Activated naive CD4-positive, alpha-beta T cell treated with anti-CD3 and anti-CD28 coated beads, Interleukin-2, amount 10 ng/mL, durations not matched to agents 7 days and 5 days (primary cell): ENCODE results near the gene FAM162B.

Experiments
- CTCF ChIA-PET: fragments of 350-600 bp; sonication (Branson Sonifier 250); formaldehyde crosslinking; loops from one replicate; lab custom pipeline; 2021; ENCODE audit warnings: antibody characterized with exemption; lab: Charles Lee
- DNase-seq: peaks from one replicate; pipeline ENCODE4 v3.0.0-alpha.2; 2020
- H3K27ac Mint-ChIP-seq: one replicate; pipeline ENCODE4 v1.8.0; 2021; ENCODE audit warnings: mild to moderate bottlenecking, moderate library complexity, mixed read lengths
- H3K27me3 Mint-ChIP-seq: one replicate; pipeline ENCODE4 v1.8.0; 2021; ENCODE audit warnings: mild to moderate bottlenecking, mixed read lengths
- H3K36me3 Mint-ChIP-seq: one replicate; pipeline ENCODE4 v1.8.0; 2021; ENCODE audit warnings: mixed read lengths
- H3K4me1 Mint-ChIP-seq: one replicate; pipeline ENCODE4 v1.8.0; 2021; ENCODE audit warnings: mixed read lengths
- H3K4me3 Mint-ChIP-seq: one replicate; pipeline ENCODE4 v1.8.0; 2021; ENCODE audit warnings: mild to moderate bottlenecking, moderate library complexity, mixed read lengths
- H3K9me3 Mint-ChIP-seq: one replicate; pipeline ENCODE4 v1.8.0; 2021; ENCODE audit warnings: mixed read lengths

FAM162B gene

GRCh38 chr6:116764961-116765841 lies at the start of gene FAM162B:
TSS of gene FAM162B (minus strand) at chr6:116765719. CDS start at chr6:116765576, 143 bp downstream.
- Mint-ChIP-seq H3K27me3 (peaks cover 33% of the 10 kb centered on the region), H3K9me3 (no peaks in the 10 kb centered on the region), H3K4me1 (peaks cover 9% of the 10 kb centered on the region), H3K27ac (no peak within 1 kb of the TSS), H3K4me3 (peak within 1 kb of the TSS; percentile 35), H3K36me3 (no peaks in the 10 kb centered on the region)
- CTCF ChIA-PET, result no interaction called here
- peak; percentile 21 for DNase-seq

- no peak overlapping the region for H3K27ac Mint-ChIP-seq
- H3K27me3 Mint-ChIP-seq, result no peaks in the 10 kb centered on the region
Measured at GRCh38 chr6:116812051-116812650, 46.6 kb upstream of the FAM162B start.

GRCh38 chr6:116801971-116802370 lies 36.5 kb upstream of the FAM162B start:
- Mint-ChIP-seq H3K4me3 (no peak overlapping the region), H3K9me3 (no peaks in the 10 kb centered on the region), H3K4me1 (no peaks in the 10 kb centered on the region), H3K27me3 (no peaks in the 10 kb centered on the region), H3K36me3 (no peaks in the 10 kb centered on the region), H3K27ac (no peak overlapping the region)
- DNase-seq, result no peak
- CTCF ChIA-PET, result no interaction called here

More at GRCh38 chr6:116812051-116812650, 46.6 kb upstream of the FAM162B start:
- Mint-ChIP-seq H3K4me3 (no peak overlapping the region), H3K36me3 (no peaks in the 10 kb centered on the region), H3K9me3 (peaks cover 7% of the 10 kb centered on the region), H3K4me1 (no peaks in the 10 kb centered on the region)
- no peak for DNase-seq
- CTCF ChIA-PET, result no interaction called here

- DNase-seq, result no peak
- no peaks in the 10 kb centered on the region for H3K9me3 Mint-ChIP-seq
- no peaks in the 10 kb centered on the region for H3K36me3 Mint-ChIP-seq
- no peaks in the 10 kb centered on the region for H3K27me3 Mint-ChIP-seq
- no peak overlapping the region for H3K27ac Mint-ChIP-seq
- CTCF ChIA-PET, result interaction anchor here (0.7 kb wide), 1 partner anchor 15 kb away, joined by 3 read pairs; no protein-coding TSS in a partner anchor
- H3K4me1 Mint-ChIP-seq, result no peaks in the 10 kb centered on the region
- no peak overlapping the region for H3K4me3 Mint-ChIP-seq
Measured at GRCh38 chr6:116799945-116800344, 34.4 kb upstream of the FAM162B start.

GRCh38 chr6:116797585-116797984 lies 32.1 kb upstream of the FAM162B start:
- Mint-ChIP-seq H3K27ac (no peak overlapping the region), H3K36me3 (no peaks in the 10 kb centered on the region), H3K4me1 (no peaks in the 10 kb centered on the region), H3K4me3 (no peak overlapping the region), H3K9me3 (no peaks in the 10 kb centered on the region), H3K27me3 (no peaks in the 10 kb centered on the region)
- CTCF ChIA-PET, result no interaction called here
- DNase-seq, result no peak

- H3K4me3 Mint-ChIP-seq, result no peak overlapping the region
- H3K27ac Mint-ChIP-seq, result no peak overlapping the region
- no peaks in the 10 kb centered on the region for H3K27me3 Mint-ChIP-seq
- no peaks in the 10 kb centered on the region for H3K36me3 Mint-ChIP-seq
- H3K4me1 Mint-ChIP-seq, result no peaks in the 10 kb centered on the region
- CTCF ChIA-PET, result no interaction called here
- DNase-seq, result no peak
- no peaks in the 10 kb centered on the region for H3K9me3 Mint-ChIP-seq
Measured at GRCh38 chr6:116793224-116793623, 27.7 kb upstream of the FAM162B start.

- CTCF ChIA-PET, result no interaction called here
- no peak overlapping the region for H3K4me3 Mint-ChIP-seq
- no peak for DNase-seq
- no peaks in the 10 kb centered on the region for H3K27me3 Mint-ChIP-seq
- H3K9me3 Mint-ChIP-seq, result no peaks in the 10 kb centered on the region
- H3K4me1 Mint-ChIP-seq, result no peaks in the 10 kb centered on the region
- no peak overlapping the region for H3K27ac Mint-ChIP-seq
- H3K36me3 Mint-ChIP-seq, result no peaks in the 10 kb centered on the region
Measured at GRCh38 chr6:116783852-116784251, 18.3 kb upstream of the FAM162B start.

GRCh38 chr6:116779573-116780164 lies 14.2 kb upstream of the FAM162B start:
- CTCF ChIA-PET, result interaction anchor here (1.5 kb wide), 1 partner anchor 188 kb away, joined by 4 read pairs; no protein-coding TSS in a partner anchor
- Mint-ChIP-seq H3K9me3 (no peaks in the 10 kb centered on the region), H3K4me3 (no peak overlapping the region), H3K27me3 (no peaks in the 10 kb centered on the region), H3K27ac (no peak overlapping the region), H3K4me1 (no peaks in the 10 kb centered on the region), H3K36me3 (no peaks in the 10 kb centered on the region)
- DNase-seq, result no peak

- CTCF ChIA-PET, result no interaction called here
- no peaks in the 10 kb centered on the region for H3K27me3 Mint-ChIP-seq
- no peaks in the 10 kb centered on the region for H3K36me3 Mint-ChIP-seq
- no peak for DNase-seq
- H3K4me3 Mint-ChIP-seq, result no peak overlapping the region
- H3K4me1 Mint-ChIP-seq, result no peaks in the 10 kb centered on the region
- no peak overlapping the region for H3K27ac Mint-ChIP-seq
- no peaks in the 10 kb centered on the region for H3K9me3 Mint-ChIP-seq
Measured at GRCh38 chr6:116773886-116774285, 8.4 kb upstream of the FAM162B start.

- CTCF ChIA-PET, result no interaction called here
- Mint-ChIP-seq H3K4me3 (no peak overlapping the region), H3K9me3 (no peaks in the 10 kb centered on the region), H3K27ac (no peak overlapping the region), H3K4me1 (no peaks in the 10 kb centered on the region), H3K27me3 (peaks cover 4% of the 10 kb centered on the region), H3K36me3 (no peaks in the 10 kb centered on the region)
- DNase-seq, result no peak
Measured at GRCh38 chr6:116772450-116772849, 6.9 kb upstream of the FAM162B start.

GRCh38 chr6:116767715-116768114 lies 2.2 kb upstream of the FAM162B start:
- H3K27me3 Mint-ChIP-seq, result peaks cover 33% of the 10 kb centered on the region
- no peak overlapping the region for H3K27ac Mint-ChIP-seq
- H3K4me1 Mint-ChIP-seq, result peaks cover 9% of the 10 kb centered on the region

GRCh38 chr6:116766506-116767176 lies 1.1 kb upstream of the FAM162B start:
- peaks cover 33% of the 10 kb centered on the region for H3K27me3 Mint-ChIP-seq

More at GRCh38 chr6:116767715-116768114, 2.2 kb upstream of the FAM162B start:
- Mint-ChIP-seq H3K36me3 (no peaks in the 10 kb centered on the region), H3K9me3 (no peaks in the 10 kb centered on the region), H3K4me3 (no peak overlapping the region)
- CTCF ChIA-PET, result interaction anchor here (0.7 kb wide), 1 partner anchor 360 kb away, joined by 3 read pairs; no protein-coding TSS in a partner anchor
- no peak for DNase-seq

GRCh38 chr6:116764629-116764960 lies 924 bp downstream of the FAM162B start:
- H3K9me3 Mint-ChIP-seq, result no peaks in the 10 kb centered on the region
- no peak for DNase-seq
- H3K27me3 Mint-ChIP-seq, result peaks cover 33% of the 10 kb centered on the region
- no peaks in the 10 kb centered on the region for H3K36me3 Mint-ChIP-seq
- CTCF ChIA-PET, result no interaction called here
- peaks cover 9% of the 10 kb centered on the region for H3K4me1 Mint-ChIP-seq
- H3K27ac Mint-ChIP-seq, result no peak overlapping the region
- peak overlapping the region; percentile 32 for H3K4me3 Mint-ChIP-seq

More at GRCh38 chr6:116766506-116767176, 1.1 kb upstream of the FAM162B start:
- CTCF ChIA-PET, result no interaction called here
- peaks cover 9% of the 10 kb centered on the region for H3K4me1 Mint-ChIP-seq
- no peak overlapping the region for H3K27ac Mint-ChIP-seq
- H3K9me3 Mint-ChIP-seq, result no peaks in the 10 kb centered on the region
- no peak for DNase-seq
- no peaks in the 10 kb centered on the region for H3K36me3 Mint-ChIP-seq
- no peak overlapping the region for H3K4me3 Mint-ChIP-seq
